Type B pancreatic cell (in vitro differentiated cells): ENCODE results near the gene CYRIA. TPM values are rescaled to one million over a fixed set of nuclear protein-coding genes. Genes with fewer than 3 reads are reported as not detected.

Source experiments
- DNase-seq: peaks from one replicate; pipeline ENCODE4 v3.0.0; 2021; ENCODE audit warnings: mixed read lengths; ENCODE audit not compliant: unreplicated experiment; ENCODE audit errors: extremely low spot score
- H3K27ac Mint-ChIP-seq: 2 replicates; pipeline ENCODE4 v1.8.0; 2021; ENCODE audit warnings: mild to moderate bottlenecking, mixed read lengths
- H3K27me3 Mint-ChIP-seq: 2 replicates; pipeline ENCODE4 v1.8.0; 2021; ENCODE audit warnings: mixed read lengths
- H3K36me3 Mint-ChIP-seq: 2 replicates; pipeline ENCODE4 v1.8.0; 2021; ENCODE audit warnings: mixed read lengths
- H3K4me1 Mint-ChIP-seq: one replicate; pipeline ENCODE4 v1.8.0; 2021; ENCODE audit warnings: mixed read lengths; ENCODE audit not compliant: unreplicated experiment
- H3K4me3 Mint-ChIP-seq: 2 replicates; pipeline ENCODE4 v1.8.0; 2021; ENCODE audit warnings: mild to moderate bottlenecking, mixed read lengths
- H3K9me3 Mint-ChIP-seq: 2 replicates; pipeline ENCODE4 v1.8.0; 2021; ENCODE audit warnings: mixed read lengths
- CTCF ChIP-seq: fragments of 200-600 bp; sonication (generic); conservative IDR thresholded peaks from 2 replicates; pipeline ENCODE4 v1.5.0; 2021; ENCODE audit warnings: antibody characterized with exemption, mild to moderate bottlenecking
- total RNA-seq: library from RNA; stranded (reverse); gene quantifications from 2 replicates; pipeline ENCODE4 v1.2.1, GENCODE V29; 2021; ENCODE audit warnings: low replicate concordance

CYRIA gene
- total RNA-seq, 1 donor from 2014 or later, result 6.5 TPM

GRCh38 chr2:16664052-16664731 lies 1.4 kb downstream of the CYRIA start:
- H3K27ac Mint-ChIP-seq, result peak overlapping the region; percentile 79

GRCh38 chr2:16663121-16663905 lies 2.3 kb downstream of the CYRIA start:
- no peak for DNase-seq
- H3K36me3 Mint-ChIP-seq, result peaks cover 3% of the 10 kb centered on the region
- H3K4me3 Mint-ChIP-seq, result peak overlapping the region; percentile 22
- no peak overlapping the region for H3K27ac Mint-ChIP-seq
- H3K9me3 Mint-ChIP-seq, result no peaks in the 10 kb centered on the region
- H3K4me1 Mint-ChIP-seq, result peaks cover 17% of the 10 kb centered on the region
- H3K27me3 Mint-ChIP-seq, result peaks cover 28% of the 10 kb centered on the region
- TF ChIP-seq CTCF, result no peak

More at GRCh38 chr2:16664052-16664731, 1.4 kb downstream of the CYRIA start:
- TF ChIP-seq CTCF, result no peak
- H3K4me3 Mint-ChIP-seq, result peak overlapping the region; percentile 90
- H3K9me3 Mint-ChIP-seq, result no peaks in the 10 kb centered on the region
- peaks cover 28% of the 10 kb centered on the region for H3K27me3 Mint-ChIP-seq
- H3K36me3 Mint-ChIP-seq, result peaks cover 3% of the 10 kb centered on the region
- peaks cover 22% of the 10 kb centered on the region for H3K4me1 Mint-ChIP-seq
- DNase-seq, result no peak

- H3K4me3 Mint-ChIP-seq, result no peak overlapping the region
- peaks cover 17% of the 10 kb centered on the region for H3K4me1 Mint-ChIP-seq
- no peak for TF ChIP-seq CTCF
- peaks cover 3% of the 10 kb centered on the region for H3K36me3 Mint-ChIP-seq
- H3K9me3 Mint-ChIP-seq, result no peaks in the 10 kb centered on the region
- DNase-seq, result no peak
- H3K27ac Mint-ChIP-seq, result no peak overlapping the region
- peaks cover 20% of the 10 kb centered on the region for H3K27me3 Mint-ChIP-seq
Measured at GRCh38 chr2:16661936-16662839, 3.4 kb downstream of the CYRIA start.

GRCh38 chr2:16661526-16661925 lies 4.1 kb downstream of the CYRIA start:
- Mint-ChIP-seq H3K36me3 (peaks cover 3% of the 10 kb centered on the region), H3K9me3 (no peaks in the 10 kb centered on the region), H3K27ac (peak overlapping the region; percentile 14), H3K27me3 (peaks cover 20% of the 10 kb centered on the region), H3K4me3 (no peak overlapping the region), H3K4me1 (peaks cover 17% of the 10 kb centered on the region)
- TF ChIP-seq CTCF, result no peak
- no peak for DNase-seq

GRCh38 chr2:16660556-16660955 lies 5.1 kb downstream of the CYRIA start:
- Mint-ChIP-seq H3K4me1 (peaks cover 12% of the 10 kb centered on the region), H3K4me3 (no peak overlapping the region), H3K27me3 (peaks cover 14% of the 10 kb centered on the region), H3K27ac (no peak overlapping the region), H3K9me3 (no peaks in the 10 kb centered on the region), H3K36me3 (peaks cover 3% of the 10 kb centered on the region)
- TF ChIP-seq CTCF, result no peak
- DNase-seq, result no peak
